DOHH2 (cell line): ENCODE data around the gene DISC1.

Experiments
- H3F3A ChIP-seq: fragments of 200-600 bp; sonication (generic), shearing (Covaris generic); 2 replicates; pipeline ENCODE4 v1.6.0; 2016; ENCODE audit warnings: antibody characterized with exemption, mild to moderate bottlenecking; ENCODE audit not compliant: control insufficient read depth, insufficient read depth
- H3K27ac ChIP-seq: fragments of 200-600 bp; sonication (generic); 2 replicates; pipeline ENCODE4 v1.5.1; 2014; ENCODE audit warnings: low read depth, mild to moderate bottlenecking, low read length, moderate library complexity
- H3K27me3 ChIP-seq: fragments of 200-600 bp; sonication (generic); 2 replicates; pipeline ENCODE4 v1.6.1; 2014; ENCODE audit warnings: mild to moderate bottlenecking, low read length, mixed read lengths; ENCODE audit not compliant: control insufficient read depth
- H3K36me3 ChIP-seq: fragments of 200-600 bp; sonication (generic); 2 replicates; pipeline ENCODE4 v1.6.1; 2014; ENCODE audit warnings: mild to moderate bottlenecking, low read length, moderate library complexity, mixed read lengths; ENCODE audit not compliant: control insufficient read depth
- H3K4me1 ChIP-seq: fragments of 200-600 bp; sonication (generic); 2 replicates; pipeline ENCODE4 v1.6.1; 2014; ENCODE audit warnings: mild to moderate bottlenecking, low read length, mixed read lengths; ENCODE audit not compliant: control insufficient read depth
- H3K4me2 ChIP-seq: fragments of 200-600 bp; sonication (generic); 2 replicates; pipeline ENCODE4 v1.6.0; 2014; ENCODE audit warnings: mild to moderate bottlenecking, low read length, moderate library complexity
- H3K4me3 ChIP-seq: fragments of 200-600 bp; sonication (generic); 2 replicates; pipeline ENCODE4 v1.5.1; 2014; ENCODE audit warnings: mild to moderate bottlenecking, low read length, mixed read lengths
- H3K79me2 ChIP-seq: fragments of 200-600 bp; sonication (generic); 2 replicates; pipeline ENCODE4 v1.6.1; 2014; ENCODE audit warnings: mild to moderate bottlenecking, low read length, mixed read lengths; ENCODE audit not compliant: control insufficient read depth
- H3K9me2 ChIP-seq: fragments of 200-600 bp; sonication (generic); replicated peaks from 2 replicates; pipeline ENCODE4 v1.6.1; 2014; ENCODE audit warnings: mild to moderate bottlenecking, low read length, mixed read lengths; ENCODE audit not compliant: control insufficient read depth
- H3K9me3 ChIP-seq: fragments of 200-600 bp; sonication (generic); 2 replicates; pipeline ENCODE4 v1.6.1; 2014; ENCODE audit warnings: antibody characterized with exemption, low read length, mixed read lengths; ENCODE audit not compliant: control insufficient read depth, insufficient read depth
- H4K20me1 ChIP-seq: fragments of 200-600 bp; sonication (generic); 2 replicates; pipeline ENCODE4 v1.6.0; 2014; ENCODE audit warnings: low read depth, mild to moderate bottlenecking, antibody characterized with exemption, low read length, moderate library complexity; ENCODE audit not compliant: control insufficient read depth, insufficient read depth
- EZH2phosphoT487 ChIP-seq: fragments of 200-600 bp; sonication (generic); IDR thresholded peaks from 2 replicates; pipeline ENCODE4 v1.6.1; 2017; ENCODE audit warnings: borderline replicate concordance, mild to moderate bottlenecking, antibody characterized with exemption, low read length, moderate library complexity, mixed read lengths
- TF ChIP-seq, protein P1 (sequence below): fragments of 200-600 bp; sonication (generic); IDR thresholded peaks from one replicate; pipeline ENCODE4 v1.5.1; 2014; ENCODE audit warnings: antibody characterized with exemption, mild to moderate bottlenecking, low read depth, low read length; ENCODE audit not compliant: poor library complexity, severe bottlenecking

DISC1 gene

DNA sequence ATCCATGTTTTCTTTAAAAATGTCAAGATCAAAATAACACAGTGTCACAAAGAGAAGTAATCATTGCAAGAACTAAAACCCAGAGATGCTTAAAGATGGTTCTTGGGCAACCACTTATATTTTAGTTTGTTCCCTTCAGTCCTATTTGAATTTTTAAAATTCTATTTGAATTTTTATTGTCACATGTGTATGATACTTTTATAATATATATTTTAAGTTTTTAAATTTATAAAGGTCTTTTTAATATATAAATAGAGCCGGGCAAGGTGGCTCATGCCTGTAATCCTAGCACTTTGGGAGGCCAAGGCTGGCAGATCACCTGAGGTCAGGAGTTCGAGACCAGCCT lies 22.3 kb upstream of the DISC1 start:
- Histone ChIP-seq H3K9me2 (no peaks in the 10 kb centered on the region), H3K79me2 (no peaks in the 10 kb centered on the region), H3K4me1 (peaks cover 6% of the 10 kb centered on the region; the same call in 1 of the 2 replicates), H3K27me3 (peaks cover 23% of the 10 kb centered on the region), H3K27ac (no peak overlapping the region), H4K20me1 (no peaks in the 10 kb centered on the region), H3K9me3 (no peaks in the 10 kb centered on the region), H3K36me3 (no peaks in the 10 kb centered on the region), H3K4me3 (no peak overlapping the region), H3K4me2 (no peak overlapping the region; the same call in 1 of the 2 replicates), H3F3A (no peaks in the 10 kb centered on the region)
- TF ChIP-seq, protein P1, sequence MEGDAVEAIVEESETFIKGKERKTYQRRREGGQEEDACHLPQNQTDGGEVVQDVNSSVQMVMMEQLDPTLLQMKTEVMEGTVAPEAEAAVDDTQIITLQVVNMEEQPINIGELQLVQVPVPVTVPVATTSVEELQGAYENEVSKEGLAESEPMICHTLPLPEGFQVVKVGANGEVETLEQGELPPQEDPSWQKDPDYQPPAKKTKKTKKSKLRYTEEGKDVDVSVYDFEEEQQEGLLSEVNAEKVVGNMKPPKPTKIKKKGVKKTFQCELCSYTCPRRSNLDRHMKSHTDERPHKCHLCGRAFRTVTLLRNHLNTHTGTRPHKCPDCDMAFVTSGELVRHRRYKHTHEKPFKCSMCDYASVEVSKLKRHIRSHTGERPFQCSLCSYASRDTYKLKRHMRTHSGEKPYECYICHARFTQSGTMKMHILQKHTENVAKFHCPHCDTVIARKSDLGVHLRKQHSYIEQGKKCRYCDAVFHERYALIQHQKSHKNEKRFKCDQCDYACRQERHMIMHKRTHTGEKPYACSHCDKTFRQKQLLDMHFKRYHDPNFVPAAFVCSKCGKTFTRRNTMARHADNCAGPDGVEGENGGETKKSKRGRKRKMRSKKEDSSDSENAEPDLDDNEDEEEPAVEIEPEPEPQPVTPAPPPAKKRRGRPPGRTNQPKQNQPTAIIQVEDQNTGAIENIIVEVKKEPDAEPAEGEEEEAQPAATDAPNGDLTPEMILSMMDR, result no peak
- no peak for TF ChIP-seq EZH2phosphoT487

DNA sequence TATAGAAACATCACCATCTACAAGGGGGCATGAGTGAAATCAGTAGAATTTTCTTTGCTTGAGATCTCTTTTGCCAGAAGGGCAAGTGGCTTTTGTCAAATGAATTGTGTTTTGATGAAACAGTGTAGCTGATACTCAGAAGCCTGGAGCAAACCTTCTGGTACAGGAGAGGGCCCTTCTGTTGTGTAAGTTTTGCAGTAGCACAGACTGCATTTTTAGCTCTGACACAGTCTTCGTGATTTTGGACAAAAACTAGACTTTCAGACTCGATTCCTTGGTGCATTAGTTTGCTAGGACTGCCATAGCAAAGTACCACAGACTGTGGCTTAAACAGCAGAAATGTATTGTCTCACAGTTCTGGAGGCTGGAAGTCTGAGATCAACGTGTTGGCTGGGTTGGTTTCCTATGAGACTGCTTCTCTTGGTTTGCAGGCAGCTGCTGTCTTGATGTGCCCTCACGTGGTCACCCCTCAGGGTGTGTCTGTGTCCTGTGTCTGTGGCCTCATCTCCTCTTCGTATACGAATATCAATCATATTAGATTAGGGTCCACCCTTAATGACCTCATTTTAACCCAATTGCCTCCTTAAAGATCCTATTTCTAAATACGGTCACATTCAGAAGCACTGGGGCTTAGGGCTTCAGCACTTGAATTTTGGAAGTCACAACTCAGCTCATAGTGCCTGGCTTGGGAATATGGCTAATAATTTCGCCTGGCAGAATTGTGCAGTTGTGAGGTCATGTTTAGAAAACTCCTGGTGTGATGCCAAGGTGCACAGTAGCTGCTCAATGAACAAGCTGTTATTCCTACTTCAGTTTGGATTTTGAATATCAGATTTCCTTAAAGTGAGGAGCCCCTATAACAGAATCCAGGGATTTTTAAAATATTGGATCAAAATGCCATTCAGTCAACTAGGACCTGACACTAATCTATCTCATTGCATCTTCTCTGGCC lies 21.2 kb upstream of the DISC1 start:
- H3K27ac ChIP-seq, result no peak overlapping the region
- H3F3A ChIP-seq, result no peaks in the 10 kb centered on the region
- TF ChIP-seq EZH2phosphoT487, result no peak
- TF ChIP-seq, protein P1, result no peak
- no peaks in the 10 kb centered on the region for H4K20me1 ChIP-seq
- no peaks in the 10 kb centered on the region for H3K9me2 ChIP-seq
- H3K9me3 ChIP-seq, result no peaks in the 10 kb centered on the region
- no peaks in the 10 kb centered on the region for H3K36me3 ChIP-seq
- H3K4me3 ChIP-seq, result no peak overlapping the region
- peaks cover 31% of the 10 kb centered on the region for H3K27me3 ChIP-seq
- H3K79me2 ChIP-seq, result no peaks in the 10 kb centered on the region
- H3K4me1 ChIP-seq, result peaks cover 6% of the 10 kb centered on the region; the same call in 1 of the 2 replicates
- H3K4me2 ChIP-seq, result no peak overlapping the region

GRCh38 chr1:231606712-231607111 lies 19.9 kb upstream of the DISC1 start:
- no peak overlapping the region for H3K4me3 ChIP-seq
- H3F3A ChIP-seq, result no peaks in the 10 kb centered on the region
- peaks cover 7% of the 10 kb centered on the region for H3K4me1 ChIP-seq
- H3K9me3 ChIP-seq, result no peaks in the 10 kb centered on the region
- no peaks in the 10 kb centered on the region for H3K9me2 ChIP-seq
- no peaks in the 10 kb centered on the region for H3K79me2 ChIP-seq
- no peaks in the 10 kb centered on the region for H3K36me3 ChIP-seq
- H3K4me2 ChIP-seq, result no peak overlapping the region
- no peak for TF ChIP-seq EZH2phosphoT487
- TF ChIP-seq, protein P1, result no peak
- H4K20me1 ChIP-seq, result no peaks in the 10 kb centered on the region
- H3K27ac ChIP-seq, result no peak overlapping the region
- H3K27me3 ChIP-seq, result peaks cover 42% of the 10 kb centered on the region
